HAP-1 (cell line): ENCODE data around the gene TTC28.
"Not testable (repeated sequence)": the region's sequence is repeated elsewhere in the genome, so short reads cannot be mapped to it uniquely, and the experiment has no call there.

ENCODE experiments used
- DNase-seq, 2 experiments: peaks; one replicate each; pipeline ENCODE4 v3.0.0-alpha.2; 2016 to 2020; ENCODE audit warnings: low spot score in 2 of 2
- H3K27me3 ChIP-seq: fragments of 250-450 bp; sonication (Bioruptor Pico); 2 replicates; pipeline ENCODE4 v1.5.1; 2020; ENCODE audit warnings: low read depth, mild to moderate bottlenecking, moderate library complexity
- H3K36me3 ChIP-seq: fragments of 250-450 bp; sonication (Bioruptor Pico); replicated peaks from 2 replicates; pipeline ENCODE4 v1.5.1; 2020; ENCODE audit warnings: mild to moderate bottlenecking
- H3K4me1 ChIP-seq: fragments of 250-450 bp; sonication (Bioruptor Pico); 2 replicates; pipeline ENCODE4 v1.5.1; 2020; ENCODE audit warnings: mild to moderate bottlenecking
- H3K4me3 ChIP-seq: fragments of 250-450 bp; sonication (Bioruptor Pico); 2 replicates; pipeline ENCODE4 v1.5.1; 2020; ENCODE audit warnings: mild to moderate bottlenecking, moderate library complexity
- H3K9me3 ChIP-seq: fragments of 250-450 bp; sonication (Bioruptor Pico); 2 replicates; pipeline ENCODE4 v1.5.1; 2020; ENCODE audit warnings: mild to moderate bottlenecking, moderate library complexity
- in situ Hi-C: fragments of 300-500 bp; cut with MboI; formaldehyde crosslinking; loops from 3 replicates; pipeline ENCODE4 v1.14.3; 2020; ENCODE audit warnings: low sequenced_read_pairs, inconsistent platforms, mixed read lengths

TTC28 gene

DNA sequence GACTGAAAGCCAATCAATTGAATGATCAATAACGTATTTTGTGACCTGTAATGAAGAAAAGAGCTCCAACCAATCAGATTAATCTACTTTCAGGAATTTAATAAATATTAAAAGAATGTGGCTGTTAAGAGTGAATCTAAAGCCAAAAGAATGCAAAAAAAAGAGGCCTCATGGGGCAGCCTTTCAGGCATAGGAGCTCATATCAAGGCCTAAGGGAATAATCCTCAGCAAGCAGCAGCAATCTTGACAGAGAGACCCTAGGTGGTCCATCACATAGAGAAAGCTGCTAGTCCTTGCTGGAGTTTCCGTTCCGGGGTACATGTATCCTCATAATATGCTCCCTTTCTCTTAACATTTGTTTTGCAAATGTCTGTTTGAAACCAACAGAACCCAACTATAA, 447.4 kb downstream of the TTC28 start:
- no peak overlapping the region for H3K4me3 ChIP-seq
- no peak for DNase-seq
- in situ Hi-C loops: no loop called here

DNA sequence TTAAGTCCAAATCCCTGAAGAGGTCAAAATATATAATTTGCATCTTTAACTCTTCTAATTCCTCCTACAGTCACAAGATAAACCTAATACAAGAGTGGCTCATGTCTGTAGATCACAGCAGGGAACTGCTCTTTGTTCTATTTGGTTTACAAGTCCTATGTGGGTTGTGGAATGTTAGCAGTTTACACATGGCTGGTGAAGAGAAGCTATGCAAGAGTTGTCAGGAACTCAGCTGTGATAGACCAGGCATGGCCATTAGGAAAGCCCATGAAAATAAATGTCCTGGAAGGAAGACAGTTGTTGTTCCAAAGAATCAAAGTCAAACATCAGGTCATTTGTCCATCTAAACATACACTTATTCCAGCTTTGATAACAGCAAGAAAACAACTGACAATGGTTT, 448.2 kb downstream of the TTC28 start:
- peak; percentile 35 to 68 for DNase-seq

More for the DNA sequence above, 447.4 kb downstream of the TTC28 start:
- Histone ChIP-seq H3K4me1 (peaks cover 27% of the 10 kb centered on the region), H3K27me3 (no peaks in the 10 kb centered on the region), H3K9me3 (no peaks in the 10 kb centered on the region), H3K36me3 (no peaks in the 10 kb centered on the region)

DNA sequence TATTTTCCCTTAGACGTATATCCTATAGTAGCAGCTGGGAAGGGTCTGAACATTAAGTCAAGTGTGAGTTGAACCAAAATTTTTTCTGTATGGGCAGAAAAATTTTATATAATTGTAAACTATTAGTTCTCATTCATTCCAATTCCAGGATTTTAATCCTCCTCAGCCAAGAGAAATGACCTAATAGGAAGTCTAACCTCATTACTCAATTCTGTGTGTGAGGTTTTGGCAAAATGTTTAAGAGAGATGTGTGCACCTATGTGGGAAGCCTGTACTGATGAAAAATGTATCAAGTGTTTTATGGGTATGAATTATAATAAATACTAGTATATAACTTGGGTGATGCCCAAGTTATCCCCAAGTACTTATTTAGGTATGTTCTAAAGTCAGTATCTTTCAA, 449.0 kb downstream of the TTC28 start:
- Histone ChIP-seq H3K4me1 (peaks cover 25% of the 10 kb centered on the region), H3K4me3 (no peak overlapping the region), H3K27me3 (no peaks in the 10 kb centered on the region), H3K36me3 (no peaks in the 10 kb centered on the region), H3K9me3 (no peaks in the 10 kb centered on the region)
- no peak for DNase-seq
- in situ Hi-C loops: no loop called here

More for the DNA sequence above, 448.2 kb downstream of the TTC28 start:
- no peaks in the 10 kb centered on the region for H3K9me3 ChIP-seq
- H3K4me1 ChIP-seq: peaks cover 25% of the 10 kb centered on the region
- no peak overlapping the region for H3K4me3 ChIP-seq
- H3K36me3 ChIP-seq: no peaks in the 10 kb centered on the region
- H3K27me3 ChIP-seq: no peaks in the 10 kb centered on the region
- in situ Hi-C loops: no loop called here

DNA sequence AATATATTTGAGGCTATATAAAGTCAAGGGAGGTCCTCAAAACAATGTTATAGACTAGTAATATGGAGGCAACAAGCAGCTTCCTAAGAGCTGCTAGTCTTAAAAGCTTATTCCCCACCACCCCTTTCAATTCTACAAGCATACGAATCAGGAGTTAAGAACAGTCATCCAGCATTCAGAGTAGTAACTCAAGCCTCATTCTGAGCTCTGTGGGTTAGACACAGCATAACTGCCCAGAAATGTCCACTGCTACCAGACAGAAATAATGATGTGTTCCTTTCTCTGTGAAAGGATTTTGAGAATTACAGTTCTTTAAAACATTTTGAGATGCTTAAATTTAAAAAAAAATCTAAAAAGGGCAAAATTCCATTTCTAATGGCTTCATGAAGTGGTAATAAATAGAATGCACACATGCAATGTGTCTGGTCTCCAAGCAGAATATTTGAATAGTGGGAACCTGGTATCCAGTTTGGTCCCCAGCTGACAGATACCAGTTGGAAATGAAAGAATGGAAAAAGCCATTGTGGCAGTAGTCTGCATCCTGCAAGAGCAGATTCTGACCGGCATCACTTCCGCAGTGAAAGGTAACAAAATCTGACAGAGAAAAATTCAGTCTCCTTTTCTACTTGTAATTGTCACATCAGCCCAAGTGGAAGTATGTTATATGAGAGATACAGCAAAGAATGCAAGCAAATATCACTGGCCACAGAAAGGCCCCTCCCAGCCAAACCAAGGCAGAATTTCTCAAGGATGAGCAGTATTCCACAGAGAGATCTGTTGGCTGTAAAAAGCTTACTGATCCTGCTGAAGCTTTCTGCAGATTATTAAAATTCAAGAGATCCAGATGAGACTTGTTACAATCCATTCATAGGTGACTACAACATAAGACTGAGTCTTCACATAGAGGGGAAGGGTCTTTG, 449.8 kb downstream of the TTC28 start:
- peaks cover 21% of the 10 kb centered on the region for H3K4me1 ChIP-seq
- in situ Hi-C loops: no loop called here
- H3K36me3 ChIP-seq: no peaks in the 10 kb centered on the region

DNA sequence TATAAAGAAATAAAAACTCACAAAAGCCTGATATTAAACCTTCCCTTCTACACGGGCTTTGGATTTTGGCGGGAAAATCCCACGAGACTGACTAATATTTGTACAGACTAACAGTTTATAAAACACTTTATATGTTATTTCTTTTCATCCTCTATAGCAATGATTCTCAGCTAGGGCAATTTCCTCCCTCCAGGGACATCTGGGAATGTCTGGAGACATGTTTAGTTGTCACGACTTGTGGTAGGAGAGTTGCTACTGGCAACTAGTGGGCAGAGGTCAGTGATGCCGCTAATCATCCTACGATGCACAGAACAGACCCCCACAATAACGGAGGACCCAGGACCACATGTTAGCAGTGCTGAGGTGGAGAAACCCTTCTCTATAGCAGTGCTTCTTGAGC, 455.8 kb downstream of the TTC28 start:
- Histone ChIP-seq H3K9me3 (no peaks in the 10 kb centered on the region), H3K36me3 (no peaks in the 10 kb centered on the region), H3K4me3 (no peak overlapping the region), H3K27me3 (no peaks in the 10 kb centered on the region), H3K4me1 (peaks cover 22% of the 10 kb centered on the region)
- DNase-seq: no peak
- in situ Hi-C loops: no loop called here

More for the DNA sequence above, 449.8 kb downstream of the TTC28 start:
- Histone ChIP-seq H3K4me3 (no peak overlapping the region), H3K27me3 (no peaks in the 10 kb centered on the region), H3K9me3 (no peaks in the 10 kb centered on the region)
- no peak for DNase-seq

DNA sequence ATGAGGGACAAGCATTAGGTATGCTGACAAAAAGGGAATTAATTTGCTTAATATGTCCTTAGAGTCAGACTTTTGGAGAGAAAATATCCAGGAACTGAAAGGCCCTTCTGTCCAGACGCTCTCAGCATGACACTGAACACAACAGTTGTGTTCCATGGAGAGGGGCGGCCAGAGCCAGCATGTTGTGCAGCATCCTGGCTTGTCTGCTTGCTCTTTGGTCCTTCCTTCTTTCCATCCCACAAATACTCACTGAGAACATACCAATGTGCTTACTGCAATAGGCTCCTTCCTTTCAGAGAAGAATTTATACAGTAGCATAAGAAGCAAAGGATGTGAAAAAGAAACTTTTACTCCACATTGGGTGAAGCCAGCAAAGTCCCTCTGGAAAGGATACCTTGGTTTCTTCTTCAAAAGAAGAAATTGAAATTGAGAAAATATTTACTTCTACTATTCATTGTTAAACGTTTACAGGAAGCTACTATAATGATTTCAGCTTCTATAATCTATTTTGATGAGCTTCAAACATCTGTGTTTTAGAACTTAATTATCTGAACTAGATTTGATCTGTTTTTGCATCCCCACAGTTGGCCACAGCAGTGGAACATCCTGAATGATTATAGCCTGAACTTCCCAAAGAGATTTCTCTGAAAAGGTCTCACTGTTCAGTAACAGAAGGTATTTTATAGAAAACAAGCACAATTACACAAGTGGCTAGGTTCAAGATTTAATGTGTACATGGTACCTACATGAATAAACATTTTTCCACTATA, 456.5 kb downstream of the TTC28 start:
- Histone ChIP-seq H3K27me3 (no peaks in the 10 kb centered on the region), H3K4me1 (peaks cover 22% of the 10 kb centered on the region), H3K9me3 (no peaks in the 10 kb centered on the region), H3K36me3 (no peaks in the 10 kb centered on the region), H3K4me3 (no peak overlapping the region)
- in situ Hi-C loops: no loop called here
- DNase-seq: peak; percentile 63 to 67

DNA sequence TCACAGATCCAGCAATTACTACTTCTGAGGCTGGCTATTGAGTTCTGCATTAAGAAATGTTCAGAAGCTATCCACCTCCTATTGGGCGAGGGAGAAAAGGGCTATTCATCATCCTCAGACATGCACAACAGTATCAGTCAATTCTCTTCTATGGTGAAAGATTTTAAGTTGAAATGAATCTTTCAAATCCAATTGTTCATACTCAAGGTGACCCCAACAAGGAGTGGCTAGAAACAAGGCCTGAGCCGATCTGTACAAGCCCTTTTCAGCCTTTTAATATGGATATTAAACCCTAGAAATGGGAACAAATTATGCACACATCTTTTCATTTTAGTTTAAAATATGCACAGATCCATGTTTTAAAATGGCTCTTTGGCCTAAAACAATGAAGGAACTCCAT, 457.1 kb downstream of the TTC28 start:
- Histone ChIP-seq H3K4me3 (no peak overlapping the region), H3K27me3 (no peaks in the 10 kb centered on the region), H3K9me3 (no peaks in the 10 kb centered on the region), H3K36me3 (no peaks in the 10 kb centered on the region), H3K4me1 (peaks cover 22% of the 10 kb centered on the region)
- peak; percentile 52 to 80 for DNase-seq
- in situ Hi-C loops: no loop called here

DNA sequence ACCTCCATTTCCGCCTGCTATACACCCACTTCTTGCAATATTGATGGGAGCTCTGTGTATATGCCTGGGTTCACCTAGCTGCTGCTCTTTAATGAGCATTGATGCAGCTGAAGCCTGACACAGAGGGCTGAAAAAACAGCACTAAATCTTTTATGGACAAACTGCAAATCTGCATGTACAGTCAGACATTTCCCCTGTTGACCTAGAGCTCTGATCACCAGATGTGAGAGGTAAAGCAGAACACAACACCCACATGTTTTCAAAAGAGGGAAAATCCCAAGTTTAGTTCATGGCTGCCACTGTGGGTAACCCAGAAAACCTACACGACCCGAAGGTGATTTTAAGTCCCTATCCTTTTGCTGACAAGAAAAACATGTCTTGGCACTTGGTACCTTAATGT, 457.6 kb downstream of the TTC28 start:
- no peak for DNase-seq
- in situ Hi-C loops: no loop called here
- H3K4me1 ChIP-seq: peaks cover 22% of the 10 kb centered on the region
- H3K9me3 ChIP-seq: no peaks in the 10 kb centered on the region
- no peaks in the 10 kb centered on the region for H3K36me3 ChIP-seq
- no peaks in the 10 kb centered on the region for H3K27me3 ChIP-seq
- no peak overlapping the region for H3K4me3 ChIP-seq

DNA sequence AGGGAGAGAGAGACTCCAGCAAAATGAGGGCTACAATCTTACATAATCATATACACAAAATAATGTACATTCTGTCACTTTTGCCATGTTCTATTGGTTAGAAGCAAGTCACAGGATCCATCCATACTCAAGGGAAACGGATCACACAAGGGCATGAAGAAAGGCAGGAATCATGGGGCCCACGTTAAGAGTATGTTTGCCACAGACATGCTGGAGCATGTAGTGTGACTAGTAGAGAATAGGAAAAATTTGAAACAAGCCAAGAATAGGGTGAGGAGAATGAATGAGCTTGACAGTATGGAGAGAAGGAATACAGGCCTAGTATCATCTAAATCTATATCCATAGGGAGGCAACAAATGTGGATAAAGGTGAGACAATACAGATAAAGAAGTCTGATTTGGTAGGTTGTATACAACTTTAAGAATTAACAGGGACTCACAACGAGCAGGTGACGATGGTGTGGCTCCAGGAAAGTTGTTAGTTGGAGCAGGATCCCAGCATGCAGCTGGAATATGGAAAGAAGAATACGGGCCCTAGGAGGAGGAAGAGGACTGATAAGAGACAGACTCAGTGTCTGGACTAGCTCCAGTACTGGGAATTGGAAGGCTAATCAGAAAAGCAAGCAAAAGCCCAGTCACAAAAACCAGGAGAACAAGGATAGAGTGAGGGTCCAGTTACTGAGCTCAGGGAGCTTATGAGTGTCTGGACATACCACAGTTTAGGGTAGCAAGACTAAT, 458.8 kb downstream of the TTC28 start:
- DNase-seq: no peak
- Histone ChIP-seq H3K9me3 (no peaks in the 10 kb centered on the region), H3K4me3 (no peak overlapping the region), H3K36me3 (no peaks in the 10 kb centered on the region), H3K27me3 (no peaks in the 10 kb centered on the region), H3K4me1 (peaks cover 22% of the 10 kb centered on the region)
- in situ Hi-C loops: no loop called here

DNA sequence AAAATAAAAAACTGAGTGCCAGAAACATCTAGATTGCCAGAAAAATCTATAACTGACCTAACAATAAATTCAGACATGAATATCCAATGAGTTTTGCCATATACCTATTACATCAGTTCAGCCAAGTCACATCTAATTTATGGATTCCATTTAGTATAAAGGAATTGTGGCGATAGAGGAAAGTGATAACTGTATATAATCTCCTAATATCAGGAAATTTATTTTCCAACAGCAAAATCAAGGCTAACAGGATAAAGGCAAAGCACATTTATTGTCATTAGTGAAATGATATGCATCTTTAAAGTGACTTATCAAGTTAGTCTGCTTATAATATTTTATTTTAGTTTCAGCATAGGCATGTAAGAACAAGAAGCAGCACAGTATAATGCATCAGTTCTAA, 462.4 kb downstream of the TTC28 start:
- no peak for DNase-seq
- H3K9me3 ChIP-seq: no peaks in the 10 kb centered on the region
- H3K4me3 ChIP-seq: no peak overlapping the region
- H3K4me1 ChIP-seq: peaks cover 7% of the 10 kb centered on the region
- no peaks in the 10 kb centered on the region for H3K27me3 ChIP-seq
- in situ Hi-C loops: no loop called here
- H3K36me3 ChIP-seq: no peaks in the 10 kb centered on the region

DNA sequence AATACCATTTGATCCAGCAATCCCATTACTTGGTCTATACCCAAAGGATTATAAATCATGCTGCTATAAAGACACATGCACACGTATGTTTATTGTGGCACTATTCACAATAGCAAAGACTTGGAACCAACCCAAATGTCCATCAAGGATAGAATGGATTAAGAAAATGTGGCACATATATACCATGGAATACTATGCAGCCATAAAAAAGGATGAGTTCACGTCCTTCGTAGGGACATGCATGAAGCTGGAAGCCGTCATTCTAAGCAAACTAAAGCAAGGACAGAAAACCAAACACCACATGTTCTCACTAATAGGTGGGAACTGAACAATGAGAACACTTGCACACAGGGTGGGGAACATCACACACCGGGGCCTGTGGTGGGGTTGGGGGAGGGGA, 464.9 kb downstream of the TTC28 start:
- H3K4me3 ChIP-seq, H3K27me3 ChIP-seq, H3K4me1 ChIP-seq, DNase-seq, H3K9me3 ChIP-seq, H3K36me3 ChIP-seq, in situ Hi-C loops: not testable (repeated sequence)

DNA sequence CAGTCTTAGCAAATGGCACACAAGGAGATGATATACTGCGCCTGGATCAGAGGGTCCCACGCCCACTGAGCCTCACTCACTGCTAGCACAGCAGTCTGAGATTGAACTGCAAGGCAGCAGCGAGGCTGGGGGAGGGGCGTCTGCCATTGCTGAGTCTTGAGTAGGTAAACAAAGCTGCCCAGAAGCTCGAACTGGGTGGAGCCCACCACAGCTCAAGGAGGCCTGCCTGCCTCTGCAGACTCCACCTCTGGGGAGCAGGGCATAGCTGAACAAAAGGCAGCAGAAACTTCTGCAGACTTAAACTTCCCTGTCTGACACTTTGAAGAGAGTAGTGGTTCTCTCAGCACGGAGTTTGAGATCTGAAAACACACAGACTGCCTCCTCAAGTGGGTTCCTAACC, 470.2 kb downstream of the TTC28 start:
- H3K27me3 ChIP-seq, DNase-seq, in situ Hi-C loops, H3K36me3 ChIP-seq, H3K9me3 ChIP-seq, H3K4me3 ChIP-seq: not testable (repeated sequence)
- H3K4me1 ChIP-seq: peaks cover 17% of the 10 kb centered on the region

DNA sequence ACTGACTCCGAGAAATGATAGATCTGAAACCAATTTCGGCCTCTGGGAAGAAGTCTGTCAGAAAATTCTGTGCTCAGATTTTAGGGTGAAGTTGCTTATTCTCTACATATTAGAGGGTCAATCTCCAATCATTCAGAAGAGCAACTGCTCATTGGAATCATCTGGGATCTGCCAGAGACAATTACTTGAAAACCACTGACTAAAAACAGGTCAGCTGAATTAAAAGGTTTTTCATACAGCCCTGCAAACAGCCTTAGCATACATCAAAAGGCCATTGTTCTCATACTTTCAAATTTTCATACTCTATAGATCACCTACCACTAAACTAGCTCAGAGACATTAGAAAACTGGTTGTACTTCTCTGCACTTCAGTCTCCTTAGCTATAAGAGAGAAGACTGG, 470.9 kb downstream of the TTC28 start:
- Histone ChIP-seq H3K27me3 (no peaks in the 10 kb centered on the region), H3K4me1 (peaks cover 23% of the 10 kb centered on the region), H3K9me3 (no peaks in the 10 kb centered on the region), H3K4me3 (no peak overlapping the region), H3K36me3 (no peaks in the 10 kb centered on the region)
- no peak for DNase-seq
- in situ Hi-C loops: no loop called here

DNA sequence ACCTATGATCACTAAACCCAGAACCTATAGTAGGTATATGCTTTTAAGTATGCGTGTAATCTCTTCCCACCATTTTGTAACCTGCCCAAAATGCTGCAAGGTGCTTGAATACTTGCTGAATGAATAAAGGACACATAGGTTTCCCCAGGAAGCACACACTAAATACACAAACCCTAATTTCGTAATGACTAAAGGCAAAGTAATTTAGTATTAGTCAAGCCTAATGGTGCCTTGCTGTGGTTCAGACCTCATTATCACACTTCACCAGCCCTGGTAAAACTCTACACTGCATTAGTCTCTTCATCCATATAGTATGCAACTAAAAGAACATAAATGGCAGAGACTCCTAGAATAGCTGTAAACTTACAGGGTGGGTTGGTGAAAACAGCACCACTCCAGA, 471.6 kb downstream of the TTC28 start:
- peaks cover 25% of the 10 kb centered on the region for H3K4me1 ChIP-seq
- DNase-seq: no peak
- in situ Hi-C loops: no loop called here
- no peaks in the 10 kb centered on the region for H3K9me3 ChIP-seq
- no peaks in the 10 kb centered on the region for H3K36me3 ChIP-seq
- no peaks in the 10 kb centered on the region for H3K27me3 ChIP-seq
- H3K4me3 ChIP-seq: no peak overlapping the region
